HG02759 (cell line): Measurements from ENCODE around the gene LYVE1.

Experiments used
- ATAC-seq: cut with Tn5 transposase; IDR thresholded peaks from one replicate; pipeline ENCODE4 v1.9.1; 2021; ENCODE audit warnings: mild to moderate bottlenecking, moderate library complexity; ENCODE audit not compliant: unreplicated experiment

Gene LYVE1

GRCh38 chr11:10528121-10528520 is 40.3 kb downstream of the LYVE1 start:
- ATAC-seq: no peak

GRCh38 chr11:10526974-10527918 is 41.2 kb downstream of the LYVE1 start:
- peak; percentile 67 for ATAC-seq

GRCh38 chr11:10524471-10524870 is 44.0 kb downstream of the LYVE1 start:
- ATAC-seq: no peak

GRCh38 chr11:10522921-10523320 is 45.5 kb downstream of the LYVE1 start:
- ATAC-seq: no peak

GRCh38 chr11:10522276-10522675 is 46.2 kb downstream of the LYVE1 start:
- no peak for ATAC-seq

GRCh38 chr11:10520562-10520961 is 47.9 kb downstream of the LYVE1 start:
- ATAC-seq: no peak

- no peak for ATAC-seq
Observed at GRCh38 chr11:10519630-10520029, 48.8 kb downstream of the LYVE1 start.

- no peak for ATAC-seq
Observed at GRCh38 chr11:10518891-10519290, 49.6 kb downstream of the LYVE1 start.

GRCh38 chr11:10518123-10518522 is 50.3 kb downstream of the LYVE1 start:
- no peak for ATAC-seq

GRCh38 chr11:10515418-10515817 is 53.0 kb downstream of the LYVE1 start:
- no peak for ATAC-seq

GRCh38 chr11:10514709-10515108 is 53.8 kb downstream of the LYVE1 start:
- no peak for ATAC-seq

GRCh38 chr11:10514202-10514601 is 54.3 kb downstream of the LYVE1 start:
- no peak for ATAC-seq

GRCh38 chr11:10511181-10511621 is 57.3 kb downstream of the LYVE1 start:
- ATAC-seq: no peak
